SJCRH30 (cell line): ENCODE results near the gene ACSM2B. TPM values are rescaled to one million over a fixed set of nuclear protein-coding genes. Genes with fewer than 3 reads are reported as not detected.
A peak's percentile ranks its signal among the peaks of the same experiment; 100 is the strongest.
"Not testable (repeated sequence)": the region's sequence is repeated elsewhere in the genome, so short reads cannot be mapped to it uniquely, and the experiment has no call there.

ENCODE experiments used
- DNase-seq, 2 experiments: peaks; one replicate each; pipeline ENCODE4 v3.0.0-alpha.2; 2015 to 2020
- H3K27ac ChIP-seq: fragments of 250-450 bp; sonication (Bioruptor Pico); 2 replicates; pipeline ENCODE4 v1.5.1; 2020; ENCODE audit warnings: mild to moderate bottlenecking, moderate library complexity
- H3K27me3 ChIP-seq: fragments of 250-450 bp; sonication (Bioruptor Pico); 2 replicates; pipeline ENCODE4 v1.5.1; 2020; ENCODE audit warnings: mild to moderate bottlenecking, moderate library complexity
- H3K36me3 ChIP-seq: fragments of 250-450 bp; sonication (Bioruptor Pico); 2 replicates; pipeline ENCODE4 v1.5.1; 2020; ENCODE audit warnings: mild to moderate bottlenecking, moderate library complexity
- H3K4me1 ChIP-seq: fragments of 250-450 bp; sonication (Bioruptor Pico); 2 replicates; pipeline ENCODE4 v1.5.1; 2020; ENCODE audit warnings: mild to moderate bottlenecking, moderate library complexity
- H3K4me3 ChIP-seq: fragments of 250-450 bp; sonication (Bioruptor Pico); 2 replicates; pipeline ENCODE4 v1.5.1; 2020; ENCODE audit warnings: mild to moderate bottlenecking, moderate library complexity
- H3K9me3 ChIP-seq: fragments of 250-450 bp; sonication (Bioruptor Pico); replicated peaks from 2 replicates; pipeline ENCODE4 v1.5.1; 2020; ENCODE audit warnings: mild to moderate bottlenecking, moderate library complexity
- total RNA-seq: library from RNA; depleted of rRNA; stranded (reverse); fragments of >200 nt; shearing (Covaris generic); gene quantifications from 2 replicates; pipeline ENCODE4 v1.2.3, GENCODE V29; 2014

Gene ACSM2B
- total RNA-seq, 1 experiment from 2014 or later = not detected

DNA sequence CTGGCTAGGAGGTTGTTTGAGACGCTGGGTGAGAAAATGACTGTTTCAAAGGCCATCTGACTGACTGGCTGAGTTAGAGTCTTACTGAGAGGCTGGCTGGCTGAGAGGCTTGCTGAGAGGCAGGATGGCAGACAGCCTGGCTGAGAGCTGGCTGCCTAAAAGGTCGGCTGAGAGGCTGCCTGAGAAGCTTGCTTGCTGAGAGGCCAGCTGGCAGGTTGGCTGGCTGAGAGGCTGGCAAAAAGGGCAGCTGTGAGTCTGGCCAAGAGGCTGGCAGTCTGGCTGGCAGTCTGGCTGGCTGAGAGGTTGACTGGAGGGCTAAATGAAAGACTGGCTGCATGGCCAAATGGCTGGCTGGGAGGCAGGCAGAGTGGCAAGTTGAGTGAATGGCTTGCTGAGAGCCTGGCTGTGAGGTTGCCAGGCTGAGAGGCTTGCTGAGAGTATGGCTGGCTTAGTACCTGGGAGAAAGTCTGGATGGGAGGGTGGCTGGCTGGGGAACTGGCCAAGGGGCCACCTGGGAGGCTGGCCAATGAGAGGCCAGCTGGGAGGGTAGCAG lies 35.3 kb upstream of the ACSM2B start:
- H3K4me1 ChIP-seq = no peaks in the 10 kb centered on the region; the same call in 1 of the 2 replicates
- no peak overlapping the region for H3K4me3 ChIP-seq
- H3K9me3 ChIP-seq = no peaks in the 10 kb centered on the region
- DNase-seq = no peak
- no peaks in the 10 kb centered on the region for H3K27me3 ChIP-seq
- no peaks in the 10 kb centered on the region for H3K36me3 ChIP-seq
- no peak overlapping the region for H3K27ac ChIP-seq

DNA sequence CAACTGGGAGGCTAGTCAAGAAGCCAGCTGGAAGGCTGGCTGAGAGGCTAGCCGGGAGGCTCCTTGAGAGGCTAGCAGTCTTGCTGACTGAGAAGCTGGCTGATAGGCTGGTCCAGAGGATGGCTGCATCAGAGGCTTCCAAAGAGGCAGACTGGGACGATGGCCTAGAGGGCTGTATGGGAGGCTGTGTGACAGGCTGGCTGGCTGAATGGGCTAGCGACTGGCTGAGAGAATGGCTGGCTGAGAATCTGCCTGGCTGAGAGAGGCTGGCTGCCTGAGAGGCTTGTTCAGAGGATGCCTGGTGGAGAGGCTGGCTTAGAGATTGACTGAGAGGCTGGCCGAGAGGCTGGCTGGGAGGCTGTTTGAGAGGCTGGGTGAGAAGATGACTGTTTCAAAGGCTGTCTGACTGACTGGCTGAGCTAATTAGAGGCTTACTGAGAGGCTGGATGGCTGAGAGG lies 34.8 kb upstream of the ACSM2B start:
- Histone ChIP-seq H3K4me3 (no peak overlapping the region), H3K4me1 (no peaks in the 10 kb centered on the region; the same call in 1 of the 2 replicates), H3K27ac (no peak overlapping the region), H3K9me3 (no peaks in the 10 kb centered on the region), H3K27me3 (no peaks in the 10 kb centered on the region), H3K36me3 (no peaks in the 10 kb centered on the region)
- no peak for DNase-seq

- H3K36me3 ChIP-seq = no peaks in the 10 kb centered on the region
- H3K4me3 ChIP-seq = no peak overlapping the region
- no peaks in the 10 kb centered on the region for H3K9me3 ChIP-seq
- DNase-seq = peak; percentile 71 to 83
- no peaks in the 10 kb centered on the region; the same call in 1 of the 2 replicates for H3K4me1 ChIP-seq
- no peaks in the 10 kb centered on the region for H3K27me3 ChIP-seq
- H3K27ac ChIP-seq = no peak overlapping the region
Observed at GRCh38 chr16:20610211-20610891, 34.2 kb upstream of the ACSM2B start.

DNA sequence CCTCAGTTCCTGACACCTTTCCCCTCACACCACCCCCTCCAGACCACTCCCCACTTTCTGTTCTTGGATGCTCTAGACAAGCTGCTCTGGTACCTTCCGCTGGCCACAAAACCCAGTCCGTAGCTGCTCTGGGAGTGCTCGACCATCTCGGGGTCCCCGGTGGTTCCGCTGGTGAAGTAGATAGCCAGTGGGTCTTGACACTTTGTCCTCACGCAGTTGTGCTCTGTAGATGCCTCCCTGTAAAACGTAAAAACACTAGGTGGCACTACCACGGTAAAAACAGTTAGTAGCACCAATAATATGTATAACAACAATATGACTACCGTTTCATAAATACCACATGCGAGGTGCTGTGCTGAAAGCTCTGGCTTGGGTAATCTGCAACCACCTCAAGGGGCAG lies 26.0 kb upstream of the ACSM2B start:
- DNase-seq = peak in 1 of 2 experiments; percentile 49
- not testable (repeated sequence) for H3K4me3 ChIP-seq, H3K27me3 ChIP-seq, H3K27ac ChIP-seq, H3K36me3 ChIP-seq, H3K9me3 ChIP-seq, H3K4me1 ChIP-seq

DNA sequence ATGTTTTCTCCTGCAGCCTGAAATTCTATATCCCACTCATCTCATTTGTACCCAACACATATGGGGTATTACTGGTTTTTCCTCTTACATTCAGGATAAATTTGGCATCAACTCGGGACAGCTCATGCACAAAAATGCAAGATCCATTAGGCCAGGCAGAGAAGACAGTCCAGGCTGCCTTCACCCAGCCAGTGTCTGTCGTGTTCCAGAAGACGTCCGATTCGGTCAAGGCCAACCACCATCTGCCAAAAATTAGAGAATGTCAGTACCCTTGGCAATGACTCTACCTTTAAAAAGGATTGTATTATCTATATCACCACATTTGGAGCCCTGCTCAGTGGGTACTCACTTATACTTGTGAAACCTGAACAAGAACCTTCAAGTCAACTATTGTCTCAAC lies 23.3 kb upstream of the ACSM2B start:
- not testable (repeated sequence) for H3K4me3 ChIP-seq, H3K9me3 ChIP-seq, H3K36me3 ChIP-seq, H3K4me1 ChIP-seq, H3K27me3 ChIP-seq, H3K27ac ChIP-seq, DNase-seq

GRCh38 chr16:20598832-20599469 lies 22.8 kb upstream of the ACSM2B start:
- no peaks in the 10 kb centered on the region for H3K36me3 ChIP-seq
- no peaks in the 10 kb centered on the region for H3K9me3 ChIP-seq
- no peak overlapping the region for H3K27ac ChIP-seq
- no peaks in the 10 kb centered on the region for H3K4me1 ChIP-seq
- peak in 1 of 2 experiments; percentile 46 for DNase-seq
- no peaks in the 10 kb centered on the region for H3K27me3 ChIP-seq
- no peak overlapping the region for H3K4me3 ChIP-seq

GRCh38 chr16:20595694-20596093 lies 19.5 kb upstream of the ACSM2B start:
- H3K9me3 ChIP-seq, H3K27me3 ChIP-seq, H3K4me3 ChIP-seq, H3K4me1 ChIP-seq, H3K27ac ChIP-seq, DNase-seq, H3K36me3 ChIP-seq: not testable (repeated sequence)

GRCh38 chr16:20595068-20595467 lies 18.9 kb upstream of the ACSM2B start:
- not testable (repeated sequence) for H3K4me1 ChIP-seq, H3K36me3 ChIP-seq, DNase-seq, H3K27me3 ChIP-seq, H3K4me3 ChIP-seq, H3K9me3 ChIP-seq, H3K27ac ChIP-seq

DNA sequence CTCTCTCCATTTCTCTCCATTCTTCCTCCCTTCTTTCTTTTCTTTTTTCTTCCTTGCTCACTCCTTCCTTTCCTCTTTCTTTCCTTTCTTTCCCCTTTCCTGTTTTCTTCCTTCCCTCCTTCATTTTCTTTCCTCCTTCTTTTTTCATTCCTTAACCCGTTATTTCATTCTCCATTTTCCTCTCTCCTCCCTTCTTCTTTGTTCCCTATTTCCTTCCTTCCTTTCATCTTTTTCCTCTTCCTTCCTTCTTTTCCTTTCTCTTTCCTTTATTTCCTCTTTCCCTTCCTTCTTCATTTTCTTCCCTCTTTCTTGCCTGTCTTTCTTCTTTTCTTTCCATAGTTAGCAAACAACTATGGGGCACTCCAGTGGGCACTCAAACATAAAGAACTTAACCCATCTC lies 16.6 kb upstream of the ACSM2B start:
- not testable (repeated sequence) for H3K9me3 ChIP-seq

DNA sequence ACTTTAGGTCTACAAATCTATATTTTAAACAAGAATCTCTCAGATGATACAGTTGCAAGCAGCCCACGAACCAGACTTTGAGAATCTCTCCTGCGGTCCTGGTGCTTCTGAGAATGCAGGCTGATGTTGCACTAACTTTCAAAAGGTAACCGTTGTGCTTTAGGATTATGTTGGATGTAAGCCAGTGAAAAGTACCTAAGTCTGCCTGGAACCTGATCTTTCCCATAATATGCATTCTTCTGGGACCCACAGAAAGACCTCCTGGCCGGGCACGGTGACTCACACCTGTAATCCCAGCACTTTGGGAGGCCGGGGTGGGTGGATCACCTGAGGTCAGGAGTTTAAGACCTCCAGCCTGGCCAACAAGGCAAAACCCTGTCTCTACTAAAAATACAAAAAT lies 13.3 kb upstream of the ACSM2B start:
- not testable (repeated sequence) for H3K4me1 ChIP-seq, H3K27me3 ChIP-seq, H3K27ac ChIP-seq, H3K4me3 ChIP-seq, H3K36me3 ChIP-seq, DNase-seq, H3K9me3 ChIP-seq

More for the DNA sequence above, 16.6 kb upstream of the ACSM2B start:
- H3K4me1 ChIP-seq, H3K27ac ChIP-seq, H3K4me3 ChIP-seq, H3K27me3 ChIP-seq, H3K36me3 ChIP-seq, DNase-seq: not testable (repeated sequence)

GRCh38 chr16:20587645-20588074 lies 11.5 kb upstream of the ACSM2B start:
- DNase-seq = not testable (repeated sequence)

DNA sequence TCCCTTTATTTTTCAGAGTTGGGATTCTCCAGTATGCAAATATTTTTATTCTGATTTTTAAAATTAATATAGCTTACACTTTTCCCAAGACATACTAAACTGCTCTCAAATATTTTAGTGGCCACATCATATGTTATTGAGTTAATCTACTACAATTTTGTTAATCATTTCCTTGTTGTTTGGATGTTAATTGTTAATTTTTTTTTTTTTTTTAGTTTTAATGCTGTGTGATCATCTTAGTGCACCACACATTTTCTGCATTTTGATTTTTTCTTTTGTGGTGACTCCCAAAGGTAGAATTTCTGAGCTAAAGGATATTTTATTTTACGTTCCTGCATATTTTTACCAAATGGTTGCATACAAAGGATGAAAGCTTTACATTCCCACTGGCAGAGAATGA lies 10.5 kb upstream of the ACSM2B start:
- not testable (repeated sequence) for H3K4me1 ChIP-seq, H3K27me3 ChIP-seq, H3K36me3 ChIP-seq, DNase-seq, H3K9me3 ChIP-seq, H3K4me3 ChIP-seq, H3K27ac ChIP-seq

More at GRCh38 chr16:20587645-20588074, 11.5 kb upstream of the ACSM2B start:
- H3K36me3 ChIP-seq, H3K4me1 ChIP-seq, H3K27me3 ChIP-seq, H3K4me3 ChIP-seq, H3K27ac ChIP-seq, H3K9me3 ChIP-seq: not testable (repeated sequence)

GRCh38 chr16:20586112-20586511 lies 9.9 kb upstream of the ACSM2B start:
- not testable (repeated sequence) for H3K4me1 ChIP-seq, H3K27me3 ChIP-seq, DNase-seq, H3K36me3 ChIP-seq, H3K27ac ChIP-seq, H3K4me3 ChIP-seq, H3K9me3 ChIP-seq

- H3K4me3 ChIP-seq, H3K27ac ChIP-seq, H3K36me3 ChIP-seq, H3K27me3 ChIP-seq, H3K4me1 ChIP-seq, H3K9me3 ChIP-seq, DNase-seq: not testable (repeated sequence)
Observed at GRCh38 chr16:20580487-20581259, 4.5 kb upstream of the ACSM2B start.

- not testable (repeated sequence) for H3K27me3 ChIP-seq, H3K36me3 ChIP-seq, DNase-seq, H3K27ac ChIP-seq, H3K4me1 ChIP-seq, H3K4me3 ChIP-seq, H3K9me3 ChIP-seq
Observed at GRCh38 chr16:20578091-20578490, 1.9 kb upstream of the ACSM2B start.
